Stimulated activated CD8-positive, alpha-beta memory T cell treated with anti-CD3 and anti-CD28 coated beads, Interleukin-4, amount 100 ng/mL, for 1 hour (primary cell): ENCODE results near the gene NKX1-2.
"Not testable (repeated sequence)": the region's sequence is repeated elsewhere in the genome, so short reads cannot be mapped to it uniquely, and the experiment has no call there.

ENCODE experiments used
- DNase-seq, 2 donors: peaks; one replicate each; pipeline ENCODE4 v3.0.0-alpha.2; 2020; ENCODE audit warnings: low read depth in 2 of 2, low spot score in 1 of 2

NKX1-2 gene

DNA sequence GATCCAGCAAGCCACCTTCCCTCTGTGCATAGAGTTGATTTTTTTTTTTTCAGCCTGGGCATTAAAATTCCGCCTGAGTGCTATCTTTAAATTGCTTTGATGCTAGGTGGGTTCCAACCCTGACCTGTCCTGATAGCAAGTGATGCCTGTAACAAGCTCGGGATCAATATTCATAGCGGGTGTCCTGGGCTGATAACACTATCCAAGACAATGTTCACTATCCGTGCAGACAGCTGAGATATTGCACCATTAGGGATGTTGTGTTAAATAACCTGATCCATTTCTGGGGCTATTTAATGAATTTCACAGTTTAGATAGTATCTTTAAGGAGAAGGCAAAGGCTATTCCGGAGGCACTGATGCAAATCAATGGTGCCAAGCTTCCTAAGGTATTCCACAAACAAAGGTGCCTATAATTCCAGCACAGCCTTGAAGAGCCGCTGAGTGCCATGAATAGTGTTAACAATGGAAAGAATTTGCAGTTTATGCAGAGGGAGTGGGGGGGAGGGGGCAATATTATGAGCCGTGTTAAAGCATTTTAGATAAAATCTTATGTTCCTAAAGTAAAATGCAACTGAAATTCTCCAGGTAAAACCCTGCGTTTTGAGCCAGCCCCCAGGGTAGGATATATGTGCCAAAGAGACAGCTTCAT, 4.2 kb upstream of the NKX1-2 start:
- DNase-seq, result no peak

DNA sequence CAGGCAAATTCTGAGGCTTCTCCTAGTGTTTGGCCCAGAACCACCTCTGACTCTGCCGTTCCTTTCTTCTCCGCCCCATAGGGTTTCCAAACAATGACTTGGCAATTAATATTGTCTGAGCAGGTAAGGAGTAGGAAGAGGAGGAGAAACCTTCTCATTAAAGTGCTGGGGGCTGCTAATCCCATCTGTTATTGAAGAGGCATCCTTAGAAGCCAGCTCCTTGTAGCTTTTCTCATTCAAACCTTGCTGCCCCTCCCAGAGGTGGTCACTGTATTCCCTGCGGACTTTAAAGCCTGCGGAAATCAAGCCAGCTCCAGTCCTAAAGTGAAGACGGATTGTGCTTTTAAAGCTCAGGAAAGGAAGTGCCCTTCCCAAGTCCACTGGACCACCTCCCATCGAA, 1.4 kb upstream of the NKX1-2 start:
- DNase-seq, result no peak

DNA sequence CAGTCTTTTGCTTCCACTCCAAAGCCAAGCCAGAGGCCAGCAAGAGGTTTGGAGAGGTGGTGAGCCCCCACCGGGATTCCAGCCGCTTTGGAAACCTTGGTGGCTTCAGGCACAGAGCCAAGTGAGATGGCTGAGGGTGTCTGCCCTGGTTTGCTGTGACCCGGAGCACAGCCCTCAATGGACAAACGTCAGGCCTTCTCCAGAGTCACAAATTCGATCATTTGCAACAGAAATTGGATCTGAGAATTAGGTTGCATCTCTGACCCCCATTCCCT, 885 bp upstream of the NKX1-2 start:
- no peak for DNase-seq

DNA sequence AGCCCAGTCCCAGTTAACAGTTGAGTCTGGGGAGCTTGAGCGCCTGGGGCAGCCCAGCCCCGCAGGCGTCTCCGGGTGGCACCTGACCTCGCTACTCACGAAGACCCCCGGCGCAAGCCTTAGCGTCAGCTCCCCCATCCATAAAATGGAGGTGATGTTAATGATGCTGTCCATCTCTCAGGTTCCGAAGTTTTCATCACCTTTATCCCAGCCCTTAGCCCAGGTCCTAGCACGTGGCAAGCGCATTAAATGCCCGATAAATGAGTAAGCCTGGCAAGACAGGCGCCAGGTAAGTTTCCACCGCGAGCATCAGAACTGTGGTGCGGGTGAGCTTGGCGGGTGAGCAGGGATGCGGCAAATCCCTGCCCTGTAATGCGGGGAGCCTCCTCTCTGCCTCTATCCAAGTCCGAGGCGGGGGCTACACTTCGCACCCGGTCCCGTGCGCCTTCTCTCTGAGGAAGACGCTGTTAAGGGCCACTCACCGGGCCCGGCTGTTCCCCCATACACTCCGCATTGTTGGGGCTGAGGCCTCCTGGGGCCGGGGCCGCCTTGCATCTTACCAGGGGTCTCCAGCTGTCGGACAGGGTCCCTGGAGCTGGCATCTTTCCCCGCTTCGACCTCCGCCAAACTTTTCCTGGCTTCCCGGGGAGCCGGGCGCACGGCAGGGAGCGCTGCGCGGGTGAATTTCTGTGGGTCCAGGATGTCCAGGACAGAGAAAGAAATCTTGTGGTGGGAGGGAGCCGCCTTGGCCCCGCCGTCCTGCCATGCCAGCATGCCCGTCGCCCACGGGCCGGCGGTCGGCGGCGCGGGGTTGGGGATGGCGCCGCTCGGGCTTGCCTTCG, 444 bp downstream of the NKX1-2 start:
- DNase-seq, result no peak

DNA sequence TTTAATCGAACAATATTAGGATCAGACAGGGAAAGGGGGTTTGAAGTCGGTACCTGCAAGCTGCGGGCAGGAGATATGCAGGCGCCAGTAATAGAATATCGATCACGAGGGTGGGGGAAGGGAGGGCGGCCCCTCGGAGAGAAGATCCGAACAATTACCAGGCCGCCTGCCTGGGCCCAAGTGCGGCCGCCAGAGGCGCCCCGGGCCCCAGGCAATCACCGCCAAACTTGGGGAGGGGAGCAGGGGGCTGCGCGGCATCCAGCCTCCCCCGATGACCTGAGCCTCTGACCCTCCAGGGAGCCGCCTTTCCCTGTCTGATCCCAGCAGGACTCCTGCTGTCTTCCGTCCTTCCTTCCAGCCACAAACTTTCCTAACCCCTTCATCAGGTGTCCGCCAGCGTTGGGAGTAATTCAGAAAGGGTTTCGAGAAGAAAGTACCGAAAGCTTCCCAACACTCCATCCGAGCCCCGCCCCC, 1.1 kb downstream of the NKX1-2 start:
- no peak for DNase-seq

DNA sequence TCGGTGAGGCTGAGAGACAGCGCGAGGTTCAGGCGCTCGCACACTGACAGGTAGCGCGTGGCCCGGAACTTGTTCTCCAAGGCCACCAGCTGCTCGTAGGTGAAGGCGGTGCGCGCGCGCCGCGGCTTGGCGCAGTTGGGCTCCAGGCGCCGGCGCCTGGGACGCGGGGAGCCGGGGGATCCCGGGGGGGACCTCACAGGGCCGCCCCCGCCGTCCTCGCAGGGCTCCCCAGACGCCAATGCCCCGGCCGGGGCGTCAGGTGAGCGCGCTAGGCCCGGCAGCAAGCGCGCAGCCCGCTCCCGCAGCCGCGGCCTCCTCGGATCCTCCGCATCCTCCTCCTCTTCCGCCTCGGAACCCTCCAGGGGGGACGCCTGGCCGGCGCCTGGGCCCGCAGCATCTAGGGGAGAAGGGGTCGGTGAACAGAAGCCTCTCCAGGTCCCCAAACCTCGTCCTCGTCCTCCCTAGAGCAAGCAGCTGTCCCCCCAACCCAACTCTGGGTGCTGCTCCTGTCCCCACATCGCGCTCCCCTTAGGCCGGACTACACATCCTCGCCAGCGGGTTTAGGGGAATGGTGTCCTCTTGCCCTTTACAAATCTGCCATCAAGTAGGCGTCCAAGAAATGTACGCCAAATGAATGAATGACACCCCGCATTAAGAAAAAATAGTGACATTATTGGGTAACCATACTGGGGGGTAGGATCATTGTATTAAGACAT, 1.9 kb downstream of the NKX1-2 start:
- DNase-seq, result no peak

DNA sequence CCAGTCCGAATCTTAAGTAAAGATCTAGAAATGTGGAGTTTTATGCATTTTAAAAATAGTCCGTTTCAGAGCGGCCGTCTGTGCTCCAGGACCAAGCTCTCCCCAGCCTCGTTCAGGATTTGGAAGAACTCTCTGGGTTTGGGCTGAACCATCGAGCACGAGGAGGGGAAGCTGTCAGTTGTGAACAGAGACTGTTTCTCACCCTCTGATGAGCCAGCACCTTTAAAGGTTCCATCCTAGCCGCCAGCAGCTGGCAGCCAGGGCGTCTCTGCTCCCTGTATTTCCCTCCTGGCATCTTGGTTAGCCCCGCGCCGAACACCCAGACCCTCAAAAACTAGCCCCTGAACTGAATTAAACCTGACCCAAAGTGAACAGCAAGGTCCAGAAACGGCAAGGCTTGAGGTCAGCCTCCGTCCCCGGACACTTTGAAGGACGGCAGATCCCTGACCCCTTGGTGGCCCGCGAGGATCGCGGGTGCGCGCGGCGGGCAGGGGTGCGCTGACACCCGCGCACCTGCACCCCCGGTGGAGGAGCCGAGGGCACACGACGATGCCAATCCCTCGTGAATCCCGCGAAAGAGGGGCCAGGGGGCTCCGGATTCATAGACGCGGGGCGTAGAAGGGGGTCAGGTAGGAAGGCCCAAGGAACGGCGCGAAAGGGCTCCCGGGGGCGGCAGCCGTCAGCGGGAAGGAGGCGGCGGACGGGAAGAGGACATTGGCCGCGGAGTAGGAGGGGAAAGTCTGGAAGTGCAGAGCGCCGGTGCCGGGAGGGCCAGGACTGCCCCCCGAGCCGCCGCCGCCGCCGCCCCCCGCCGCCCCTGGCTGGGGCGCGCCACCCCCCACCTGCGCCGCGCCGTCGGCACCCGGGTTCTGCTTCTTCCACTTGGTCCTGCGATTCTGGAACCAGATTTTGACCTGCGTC, 2.7 kb downstream of the NKX1-2 start:
- DNase-seq, result no peak

DNA sequence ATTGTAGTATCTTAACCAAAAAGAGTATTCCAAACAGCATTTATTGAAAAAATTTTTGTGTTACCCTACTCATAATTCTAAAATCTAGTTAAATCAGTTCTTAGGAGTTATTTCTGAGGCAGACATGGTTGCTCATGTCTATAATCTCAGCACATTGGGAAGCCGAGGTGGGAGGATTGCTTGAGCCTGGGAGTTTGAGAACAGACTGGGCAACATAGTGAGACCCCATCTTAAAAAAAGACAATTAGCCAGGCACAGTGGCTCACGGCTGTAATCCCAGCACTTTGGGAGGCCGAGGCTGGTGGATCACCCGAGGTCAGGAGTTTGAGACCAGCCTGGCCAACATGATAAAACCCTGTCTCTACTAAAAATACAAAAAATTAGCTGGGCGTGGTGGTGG, 8.1 kb downstream of the NKX1-2 start:
- DNase-seq, result not testable (repeated sequence)

DNA sequence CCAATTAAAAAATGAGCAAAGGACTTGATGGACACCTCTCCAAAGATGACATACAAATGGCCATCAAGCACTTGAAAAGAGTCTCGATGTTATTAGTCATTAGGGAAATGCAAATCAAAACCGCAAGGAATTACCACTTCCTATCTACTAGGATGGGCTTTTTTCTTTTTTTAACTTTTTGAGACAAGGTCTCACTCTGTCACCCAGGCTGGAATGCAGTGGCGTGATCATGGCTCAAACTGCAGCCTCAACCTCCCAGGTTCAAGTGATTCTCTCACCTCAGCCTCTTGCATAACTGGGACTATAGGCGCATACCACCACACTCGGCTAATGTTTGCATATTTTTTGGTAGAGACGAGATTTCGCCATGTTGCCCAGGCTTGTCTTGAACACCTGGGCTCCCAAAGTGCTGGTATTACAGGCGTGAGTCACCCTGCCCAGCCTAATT, 13.6 kb downstream of the NKX1-2 start:
- no peak for DNase-seq

DNA sequence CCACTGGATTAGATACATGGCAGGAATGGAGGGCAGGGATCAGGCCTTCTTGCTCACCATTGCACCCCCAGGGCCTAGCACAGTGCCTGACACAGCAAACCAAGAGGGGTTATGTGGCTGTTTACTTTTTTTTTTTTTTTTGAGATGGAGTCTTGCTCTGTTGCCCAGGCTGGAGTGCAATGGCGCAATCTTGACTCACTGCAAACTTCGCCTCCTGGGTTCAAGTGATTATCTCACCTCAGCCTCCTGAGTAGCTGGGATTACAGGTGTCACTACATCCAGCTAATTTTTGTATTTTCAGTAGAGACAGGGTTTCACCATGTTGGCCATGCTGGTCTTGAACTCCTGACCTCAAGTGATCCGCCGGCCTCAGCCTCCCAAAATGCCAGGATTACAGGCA, 14.2 kb downstream of the NKX1-2 start:
- DNase-seq, result not testable (repeated sequence)

DNA sequence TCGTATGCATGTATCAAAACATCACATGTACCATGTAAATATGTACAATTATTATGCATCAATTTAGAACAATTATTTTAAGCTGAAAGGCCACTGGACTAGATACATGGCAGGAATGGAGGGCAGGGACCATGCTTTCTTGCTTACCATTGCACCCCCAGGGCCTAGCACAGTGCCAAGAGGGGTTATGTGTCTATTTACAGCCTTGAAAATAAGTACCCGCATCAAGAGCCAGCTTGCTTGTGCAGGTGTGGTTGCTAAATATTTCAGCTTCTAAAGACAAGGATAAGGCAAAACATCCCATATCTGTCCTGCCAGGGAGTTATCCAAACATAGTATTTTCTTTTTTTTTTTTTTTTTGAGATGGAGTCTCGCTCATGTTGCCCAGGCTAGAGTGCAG, 16.4 kb downstream of the NKX1-2 start:
- no peak for DNase-seq

DNA sequence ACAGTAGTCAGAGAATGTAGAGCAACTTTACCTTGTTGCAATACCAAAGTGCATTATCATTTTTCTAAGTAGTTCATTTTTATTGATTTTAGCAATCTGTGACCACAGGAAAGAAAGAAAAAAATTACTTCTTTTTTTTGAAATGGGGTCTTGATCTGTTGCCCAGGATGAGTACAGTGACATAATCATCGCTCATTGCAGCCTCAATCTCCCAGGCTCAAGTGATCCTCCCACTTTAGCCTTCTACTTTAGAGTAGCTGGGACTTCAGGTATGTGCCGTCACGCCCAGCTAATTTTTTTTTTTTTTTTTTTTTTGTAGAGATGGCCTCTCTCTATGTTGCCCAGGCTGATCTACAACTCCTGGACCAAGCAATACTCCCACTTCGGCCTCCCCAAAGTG, 19.8 kb downstream of the NKX1-2 start:
- DNase-seq, result no peak

DNA sequence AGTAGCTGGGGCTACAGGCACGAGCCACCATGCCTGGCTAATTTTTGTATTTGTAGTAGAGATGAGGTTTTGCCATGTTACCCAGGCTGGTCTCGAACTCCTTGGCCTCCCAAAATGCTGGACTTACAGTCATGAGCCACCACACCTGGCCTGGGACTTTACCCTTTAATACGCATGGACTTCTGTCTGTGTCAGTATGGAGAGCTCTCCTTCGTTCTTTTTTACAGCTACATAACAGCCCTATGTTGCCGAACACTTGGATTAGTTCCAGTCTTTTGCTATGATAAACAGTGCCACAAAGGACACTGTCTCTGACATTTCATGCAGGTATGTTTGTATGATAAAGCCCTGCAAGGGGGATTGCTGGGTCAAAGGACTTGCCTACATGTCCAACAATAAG, 20.3 kb downstream of the NKX1-2 start:
- DNase-seq, result no peak

DNA sequence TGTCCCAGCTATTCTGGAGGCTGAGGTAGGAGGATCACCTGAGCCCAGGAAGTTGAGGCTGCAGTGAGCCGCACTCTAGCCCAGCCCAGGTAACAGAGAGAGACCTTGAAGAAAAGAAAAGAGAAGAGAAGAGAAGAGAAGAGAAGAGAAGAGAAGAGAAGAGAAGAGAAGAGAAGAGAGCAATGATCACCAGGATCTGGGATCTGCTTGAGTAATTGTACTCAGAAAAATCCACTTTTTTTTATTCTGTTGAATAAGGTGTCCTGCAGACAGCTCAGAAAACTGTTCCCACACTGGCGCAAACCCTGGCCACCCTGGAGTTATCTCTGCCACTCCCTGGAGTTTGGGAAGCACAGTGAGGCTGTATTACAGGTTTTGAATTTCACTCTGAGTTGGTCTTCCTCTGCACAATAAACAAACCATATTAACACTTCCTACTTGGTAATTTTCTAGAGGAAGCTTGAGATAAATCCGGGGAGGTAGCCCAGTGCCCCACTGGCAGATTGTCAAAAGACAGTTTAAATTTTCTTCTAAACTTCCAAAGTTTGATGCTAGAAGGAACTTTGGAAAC, 21.5 kb downstream of the NKX1-2 start:
- DNase-seq, result no peak

DNA sequence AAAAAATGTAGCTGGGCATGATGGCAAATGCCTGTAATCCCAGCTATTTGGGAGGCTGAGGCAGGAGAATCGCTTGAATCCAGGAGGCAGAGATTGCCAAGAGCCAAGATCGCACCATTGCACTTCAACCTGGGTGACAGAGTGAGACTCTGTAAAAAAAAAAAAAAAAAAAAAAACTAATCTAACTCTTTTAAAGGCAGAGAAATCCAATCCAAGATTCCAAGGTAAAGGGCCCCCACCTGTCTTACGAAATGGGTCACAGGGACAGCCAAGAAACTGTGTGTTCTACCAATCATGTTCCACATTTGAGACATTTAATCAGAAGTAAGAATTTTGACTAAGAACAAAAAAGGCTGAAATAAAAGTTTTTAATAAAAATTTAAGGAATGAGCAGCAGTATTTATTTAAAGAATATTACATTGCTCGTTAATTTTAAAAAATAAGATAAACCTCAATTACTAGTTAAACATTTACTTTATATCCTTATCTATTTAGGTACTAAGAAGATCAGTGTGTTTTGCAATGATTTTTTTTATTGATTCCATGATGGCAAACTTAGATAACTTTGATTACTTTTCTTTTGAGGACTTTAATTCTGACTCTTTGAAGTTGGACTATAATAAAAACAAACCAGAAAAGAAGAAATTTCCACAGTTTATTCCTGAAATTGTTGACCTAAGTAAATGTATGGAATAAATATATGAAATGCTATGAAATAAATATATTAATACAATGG, 24.4 kb downstream of the NKX1-2 start:
- no peak for DNase-seq

DNA sequence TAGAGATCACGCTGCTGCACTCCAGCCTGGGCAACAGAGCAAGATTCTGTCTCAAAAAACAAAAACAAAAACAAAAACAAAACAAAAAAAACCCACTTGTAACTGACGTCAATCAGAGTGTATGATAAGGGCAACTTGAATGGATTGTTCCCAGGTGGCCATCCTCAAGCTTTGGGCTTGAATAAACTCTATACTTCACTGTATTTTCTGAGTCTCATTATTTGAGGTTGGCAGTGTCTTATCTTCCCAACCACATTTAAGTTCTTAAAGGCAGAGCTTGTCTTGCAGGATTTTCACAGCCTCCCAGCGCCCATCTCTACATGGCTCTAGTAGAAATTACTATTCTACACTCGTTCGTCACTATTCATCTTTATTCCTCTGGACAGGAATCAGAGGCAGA, 26.0 kb downstream of the NKX1-2 start:
- DNase-seq, result no peak

DNA sequence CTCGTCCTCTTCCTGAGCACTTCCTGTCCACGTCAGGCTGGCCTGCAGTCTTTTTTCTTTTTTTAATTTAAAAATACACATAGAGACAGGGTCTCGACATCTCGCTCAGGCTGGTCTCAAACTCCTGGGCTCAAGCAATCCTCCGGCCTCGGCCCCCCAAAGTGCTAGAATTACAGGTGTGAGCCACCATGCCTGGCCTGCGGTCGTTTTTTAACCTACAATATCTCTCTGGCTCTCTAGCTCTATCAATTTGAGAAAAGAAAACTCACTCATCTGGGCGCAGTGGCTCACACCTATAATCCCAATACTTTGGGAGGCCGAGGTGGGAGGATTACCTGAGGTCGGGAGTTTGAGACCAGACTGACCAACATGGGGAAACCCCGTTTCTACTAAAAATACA, 27.1 kb downstream of the NKX1-2 start:
- DNase-seq, result no peak

DNA sequence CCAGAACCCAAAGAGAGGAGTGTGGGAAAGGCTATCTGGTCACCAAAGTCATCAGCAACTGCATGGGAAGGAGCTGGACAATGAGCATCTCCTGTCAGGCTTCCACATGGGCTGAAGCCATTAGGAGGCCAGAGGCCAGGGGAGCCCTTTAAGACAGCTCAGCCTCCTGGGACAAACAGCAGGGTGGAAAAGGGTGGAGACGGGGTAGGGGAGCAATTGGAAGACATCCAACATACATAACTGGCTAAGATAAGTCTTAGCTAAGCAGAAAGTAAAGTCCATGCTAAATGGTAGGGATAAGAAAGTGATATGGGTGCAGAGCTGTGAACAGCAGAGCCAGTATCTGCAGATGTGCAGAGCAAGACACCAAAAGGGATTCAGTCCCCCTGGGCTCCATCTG, 29.6 kb downstream of the NKX1-2 start:
- DNase-seq, result no peak

DNA sequence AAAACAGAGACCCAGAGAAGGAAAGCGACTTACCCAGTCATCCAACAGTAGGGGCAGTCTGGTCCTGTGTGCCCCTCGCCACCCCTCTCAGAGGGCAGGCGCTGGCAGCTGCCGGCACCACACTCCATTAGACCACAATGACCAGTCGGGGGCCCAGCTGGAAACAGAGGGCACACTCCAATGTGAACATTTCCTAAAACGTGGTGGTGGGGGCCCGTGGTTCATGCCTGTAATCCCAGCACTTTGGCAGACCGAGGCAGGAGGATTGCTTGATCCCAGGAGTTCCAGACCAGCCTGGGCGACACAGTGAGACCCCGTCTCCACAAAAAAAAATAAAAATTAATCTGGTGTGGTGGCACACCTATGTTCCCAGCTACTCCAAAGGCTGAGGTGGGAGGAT, 30.2 kb downstream of the NKX1-2 start:
- DNase-seq, result no peak
